GM19099 (cell line): ENCODE measurements around the gene CHD6.

Experiments
- POLR2A ChIP-seq: IDR thresholded peaks from 3 replicates; pipeline ENCODE4 v1.6.1; 2011; ENCODE audit warnings: low read depth; ENCODE audit not compliant: insufficient read length; ENCODE audit errors: extremely low read depth

CHD6 gene

DNA sequence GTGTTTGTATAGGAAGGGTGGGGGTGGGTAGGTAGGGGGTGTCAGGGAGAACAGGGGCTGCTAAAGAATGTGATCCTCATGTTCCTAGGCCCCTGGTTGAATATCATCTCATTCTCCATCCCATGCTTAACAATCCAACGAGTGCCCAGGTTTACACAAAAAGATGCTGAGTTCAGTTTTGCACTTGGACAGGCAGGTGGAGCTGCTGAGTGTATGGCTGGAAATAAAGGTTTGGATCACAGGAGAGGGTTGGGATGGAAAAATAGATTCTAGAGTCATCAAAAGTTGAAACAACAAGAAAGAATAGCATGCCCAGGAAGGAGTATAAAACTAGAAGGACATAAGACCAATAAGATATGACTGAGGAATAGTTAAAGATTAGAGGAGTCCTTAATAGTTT, 14.2 kb downstream of the CHD6 start:
- TF ChIP-seq POLR2A = no peak

DNA sequence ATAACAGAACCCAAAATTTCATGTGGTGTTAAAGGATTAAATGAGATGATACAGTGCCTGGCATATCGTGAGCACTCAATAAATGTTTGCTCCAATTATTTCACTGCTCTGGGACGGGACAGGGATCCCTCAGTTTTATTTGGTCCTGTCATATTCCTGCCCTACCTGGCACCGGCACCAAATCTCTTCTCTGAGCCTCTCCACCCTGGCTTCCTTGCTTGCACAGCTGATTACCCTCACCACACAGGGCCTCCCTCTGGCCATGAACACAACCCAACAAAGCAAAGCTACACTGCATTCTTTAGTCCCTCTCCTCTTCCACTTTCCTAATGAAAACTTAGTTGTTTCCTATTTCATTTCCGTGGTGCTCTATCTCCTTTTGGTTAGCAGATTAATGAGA, 16.4 kb downstream of the CHD6 start:
- no peak for TF ChIP-seq POLR2A

DNA sequence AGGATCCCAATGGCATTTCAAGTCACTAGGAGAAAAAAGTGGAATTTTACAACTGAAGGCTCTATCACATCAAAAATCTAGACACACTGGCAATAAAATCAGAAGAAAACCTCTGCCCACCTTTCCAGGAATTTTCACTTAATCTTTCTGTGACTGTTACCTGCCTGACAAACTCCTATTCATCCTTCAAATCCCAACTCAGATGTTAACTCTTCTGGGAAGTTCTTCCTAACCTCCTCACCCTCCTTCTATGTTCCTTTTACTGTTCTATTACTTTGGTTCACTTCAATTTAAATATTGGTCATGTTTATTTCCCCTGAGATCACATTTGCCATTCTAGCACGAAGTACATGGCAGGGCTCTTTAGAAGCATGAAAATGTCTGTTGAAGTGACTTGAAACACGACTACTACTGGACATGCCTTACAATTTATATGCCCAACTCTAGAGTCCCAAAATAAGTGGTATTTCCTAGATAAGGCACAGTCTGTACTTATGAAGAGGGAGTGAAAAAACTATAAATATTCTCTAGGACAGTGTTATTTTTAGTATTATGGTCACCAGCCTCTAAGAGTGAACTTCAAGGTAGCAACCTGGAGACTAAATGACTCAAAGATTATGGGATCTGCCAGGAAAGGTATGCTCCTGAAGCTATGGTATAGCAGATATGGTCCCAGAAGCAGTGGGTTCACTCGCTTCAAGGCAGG, 17.1 kb downstream of the CHD6 start:
- TF ChIP-seq POLR2A = no peak

DNA sequence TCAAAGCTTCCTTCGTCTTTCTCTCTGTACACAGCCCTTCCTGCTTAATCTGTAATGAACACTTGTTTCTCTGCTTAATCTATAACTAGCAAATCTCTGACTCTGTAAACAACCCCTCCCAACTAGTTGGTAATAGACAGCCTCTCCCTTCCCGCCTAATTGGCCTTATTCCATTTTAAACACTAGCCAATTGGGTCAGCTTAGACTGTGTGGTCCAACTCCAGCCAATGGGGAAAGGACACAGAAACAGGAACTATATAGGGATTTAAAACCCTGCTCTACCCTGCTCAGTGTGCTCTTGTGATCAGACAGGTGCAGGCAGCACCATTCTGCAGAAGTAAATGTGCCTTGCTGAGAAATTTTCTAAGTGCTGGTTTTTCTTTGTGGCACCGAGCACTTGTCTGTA, 18.5 kb downstream of the CHD6 start:
- no peak for TF ChIP-seq POLR2A

DNA sequence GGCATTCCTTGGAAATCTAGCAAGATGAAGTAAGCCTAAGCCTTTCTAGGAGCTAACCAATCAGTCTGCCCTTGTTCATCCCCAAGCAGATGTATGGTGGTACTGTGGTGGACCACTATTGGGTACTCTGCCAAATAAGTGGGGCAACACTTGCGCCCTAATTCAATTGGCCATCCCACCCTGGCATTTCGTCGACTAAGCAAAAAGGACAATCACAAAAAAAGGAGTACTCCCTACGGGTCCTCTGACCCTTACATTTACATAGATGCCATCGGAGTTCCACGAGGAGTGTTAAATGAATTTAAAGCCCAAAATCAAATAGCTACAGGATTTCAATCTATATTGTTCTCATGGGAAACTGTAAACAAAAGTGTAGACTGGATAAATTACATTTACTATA, 19.5 kb downstream of the CHD6 start:
- TF ChIP-seq POLR2A = no peak

DNA sequence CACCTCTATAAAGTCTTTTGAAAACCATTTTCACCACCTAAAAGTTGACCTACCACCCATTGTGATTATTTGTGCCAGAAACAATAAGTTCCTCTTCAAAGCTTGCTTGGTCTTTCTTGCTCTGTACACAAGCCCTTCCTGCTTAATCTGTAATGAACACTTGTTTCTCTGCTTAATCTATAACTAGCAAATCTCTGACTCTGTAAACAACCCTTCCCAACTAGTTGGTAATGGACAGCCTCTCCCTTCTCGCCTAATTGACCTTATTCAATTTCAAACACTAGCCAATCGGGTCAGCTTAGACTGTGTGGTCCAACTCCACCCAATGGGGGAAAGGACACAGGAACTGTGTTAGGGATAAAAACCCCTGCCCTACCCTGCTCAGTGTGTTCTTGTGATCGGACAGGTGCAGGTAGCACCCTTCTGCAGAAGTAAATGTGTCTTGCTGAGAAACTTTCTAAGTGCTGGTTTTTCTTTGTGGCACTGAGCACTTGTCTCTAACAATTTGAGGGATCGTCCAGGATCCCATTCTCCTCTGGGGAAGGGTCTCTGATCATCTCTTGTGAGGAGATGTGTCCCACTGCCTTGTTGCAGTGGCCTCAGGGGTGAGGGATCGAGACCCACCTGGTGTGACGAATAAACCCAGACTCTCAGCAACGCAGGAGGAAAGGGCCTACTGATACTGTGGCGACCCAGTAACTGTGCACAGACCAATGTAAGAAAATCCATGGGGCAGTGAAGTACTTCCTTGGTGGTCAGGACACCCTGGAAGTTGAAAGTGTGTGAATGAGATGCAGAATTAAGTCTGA, 23.5 kb downstream of the CHD6 start:
- no peak for TF ChIP-seq POLR2A

DNA sequence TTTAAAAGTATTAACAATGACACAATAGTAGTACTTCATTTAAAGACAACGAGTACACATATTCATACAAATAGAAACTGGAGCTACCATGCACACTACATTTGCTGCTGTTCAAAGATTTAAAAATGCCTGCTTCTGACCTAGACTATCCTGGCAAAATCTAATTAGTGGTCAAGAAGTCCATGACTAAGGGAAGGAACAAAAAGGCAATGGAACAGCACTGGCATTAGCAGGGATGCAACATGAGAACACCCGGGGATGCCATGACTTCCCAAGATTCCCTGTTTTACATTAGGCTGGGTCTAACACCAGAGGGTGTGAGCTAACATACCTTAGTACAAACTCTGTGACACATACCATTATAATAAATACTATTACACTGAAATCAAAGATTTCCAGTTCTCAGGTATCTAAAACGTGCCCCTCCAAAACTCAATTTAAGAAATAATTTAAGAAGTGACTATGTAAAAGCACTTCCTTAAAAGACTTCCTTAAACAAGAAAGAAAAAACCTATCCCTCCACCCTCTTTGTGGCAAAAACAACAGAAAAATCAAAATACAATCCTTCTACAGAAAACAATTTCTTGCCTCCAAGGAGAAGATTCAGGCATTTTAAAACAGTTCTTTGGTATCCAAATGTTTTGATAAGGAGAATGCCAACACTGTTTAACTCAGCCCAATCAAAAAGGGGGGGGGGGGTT, 25.5 kb downstream of the CHD6 start:
- no peak for TF ChIP-seq POLR2A

DNA sequence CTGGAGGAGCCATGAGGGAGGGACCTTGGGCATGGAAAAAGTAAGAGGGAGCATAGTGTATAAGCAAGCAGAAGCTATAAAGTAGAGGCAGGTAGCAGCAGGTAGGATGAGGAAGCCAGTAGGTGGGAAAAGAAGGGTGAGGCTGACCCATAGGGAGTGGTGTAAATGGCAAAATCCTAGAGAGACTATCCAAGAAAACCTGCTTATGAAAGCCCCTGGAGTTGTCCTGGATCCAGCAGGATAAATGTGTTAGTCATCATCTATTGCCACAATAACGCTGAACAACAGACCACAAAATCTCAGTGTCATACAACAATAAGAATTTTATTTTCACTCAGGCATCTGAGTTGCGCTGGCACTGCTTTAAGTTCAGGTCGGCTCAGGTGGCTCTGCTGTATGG, 30.2 kb downstream of the CHD6 start:
- no peak for TF ChIP-seq POLR2A

DNA sequence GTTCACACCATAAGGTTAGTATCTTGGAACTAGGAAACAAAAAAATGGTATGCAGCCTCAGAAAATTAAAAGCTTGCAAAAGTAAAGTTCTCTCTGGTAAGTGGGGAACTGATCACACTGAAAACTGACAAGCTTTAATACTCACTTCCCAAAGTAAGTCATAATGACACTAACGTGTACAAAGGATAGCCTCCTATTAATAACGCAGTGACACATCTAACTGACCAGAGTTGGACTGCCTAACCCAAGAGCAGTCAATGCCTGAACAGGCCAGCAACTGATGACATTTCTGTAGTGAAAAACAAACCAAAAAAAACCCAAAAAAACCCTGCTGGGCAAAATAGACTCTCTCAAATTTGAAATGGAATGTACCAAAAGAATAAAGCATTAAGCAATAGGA, 30.7 kb downstream of the CHD6 start:
- no peak for TF ChIP-seq POLR2A

DNA sequence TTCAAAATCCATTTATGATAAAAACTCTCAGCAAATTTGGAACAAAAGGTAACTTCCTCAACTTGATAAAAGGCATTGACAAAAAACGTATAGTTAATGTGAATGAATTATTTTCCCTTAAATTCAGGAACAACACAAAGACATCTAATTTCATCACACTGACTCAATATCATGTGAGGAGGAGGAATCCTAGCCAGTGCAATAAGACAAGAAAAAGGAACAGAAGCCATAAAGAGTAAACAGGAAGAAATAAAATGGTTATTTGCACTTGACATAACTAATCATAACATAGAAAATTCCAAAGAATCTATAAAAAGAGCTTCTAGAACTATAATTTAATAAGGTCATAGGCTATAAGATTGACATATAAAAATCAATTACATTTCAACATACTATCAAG, 31.4 kb downstream of the CHD6 start:
- TF ChIP-seq POLR2A = no peak

DNA sequence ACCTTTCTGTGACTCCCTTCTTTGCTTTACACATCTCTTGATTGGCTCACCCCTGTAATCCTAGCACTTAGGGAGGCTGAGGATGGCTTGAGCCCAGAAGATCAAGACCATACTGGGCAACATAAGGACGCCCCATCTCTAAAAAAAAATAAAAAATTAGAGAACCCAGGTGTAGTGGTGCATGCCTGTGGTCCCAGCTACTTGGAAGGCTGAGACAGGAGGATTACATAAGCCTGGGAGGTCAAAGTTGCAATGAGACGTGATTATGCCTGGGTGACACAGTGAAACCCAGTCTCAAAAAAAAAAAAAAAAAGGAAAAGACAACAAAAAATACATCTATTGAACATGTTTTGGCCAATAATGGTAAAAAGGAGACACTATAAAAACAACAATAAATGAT, 37.8 kb downstream of the CHD6 start:
- TF ChIP-seq POLR2A = no peak

DNA sequence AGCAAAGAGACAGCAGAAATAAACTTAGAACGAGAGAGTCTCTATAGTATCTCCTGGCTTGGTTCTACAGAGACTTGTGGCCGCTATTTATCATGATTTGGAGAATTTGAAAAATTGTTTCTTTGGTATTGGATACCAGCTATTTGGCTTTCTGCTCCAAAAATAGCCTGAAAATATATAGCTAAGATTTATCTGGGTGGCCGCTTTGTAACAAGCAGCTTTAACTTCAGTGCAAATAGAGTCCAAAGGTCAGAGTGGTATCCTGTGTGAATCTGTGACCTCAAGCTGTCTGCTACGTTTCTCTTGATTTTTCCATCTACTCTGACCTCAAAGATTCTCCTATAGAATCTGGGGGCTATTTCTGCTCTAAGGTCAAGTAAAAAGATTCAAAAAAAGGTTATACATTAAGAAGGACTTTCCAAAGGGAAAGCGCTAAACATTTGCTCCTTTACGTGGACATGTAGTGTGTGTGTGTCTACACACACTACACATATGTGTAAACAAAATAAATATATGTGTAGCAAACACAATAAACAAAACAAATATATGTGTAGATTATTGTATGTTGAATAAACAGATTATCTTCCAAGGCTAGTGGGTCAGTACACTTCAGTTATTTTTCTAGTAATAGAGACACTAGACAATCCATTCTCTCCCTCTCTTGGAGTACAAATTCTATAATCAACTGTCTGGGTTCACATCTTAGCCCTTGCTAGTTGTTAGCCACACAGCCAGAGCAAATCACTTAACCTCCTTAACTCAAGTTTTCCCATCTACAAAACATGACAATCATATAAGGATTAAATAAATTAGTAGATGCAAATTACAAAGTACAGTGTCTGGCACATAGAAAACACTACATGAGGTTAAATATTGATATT, 40.8 kb downstream of the CHD6 start:
- no peak for TF ChIP-seq POLR2A

DNA sequence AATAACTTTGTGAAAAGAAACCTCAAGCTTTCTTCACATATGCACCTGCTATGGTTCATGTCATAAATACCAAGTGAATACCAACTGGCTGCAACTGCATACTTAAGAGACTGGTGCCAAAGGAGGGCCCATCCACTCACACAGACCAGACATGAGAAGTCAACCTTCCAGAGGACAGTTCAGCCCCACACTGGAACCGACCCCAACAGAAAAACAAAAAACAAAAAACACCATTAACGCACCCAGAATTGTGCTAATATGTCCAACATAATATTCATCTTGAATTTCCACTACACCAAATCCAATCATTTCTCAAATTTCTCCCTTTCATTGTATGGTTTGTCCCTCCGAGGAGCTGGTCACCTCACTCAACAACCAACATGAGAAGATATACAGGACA, 42.8 kb downstream of the CHD6 start:
- TF ChIP-seq POLR2A = no peak

DNA sequence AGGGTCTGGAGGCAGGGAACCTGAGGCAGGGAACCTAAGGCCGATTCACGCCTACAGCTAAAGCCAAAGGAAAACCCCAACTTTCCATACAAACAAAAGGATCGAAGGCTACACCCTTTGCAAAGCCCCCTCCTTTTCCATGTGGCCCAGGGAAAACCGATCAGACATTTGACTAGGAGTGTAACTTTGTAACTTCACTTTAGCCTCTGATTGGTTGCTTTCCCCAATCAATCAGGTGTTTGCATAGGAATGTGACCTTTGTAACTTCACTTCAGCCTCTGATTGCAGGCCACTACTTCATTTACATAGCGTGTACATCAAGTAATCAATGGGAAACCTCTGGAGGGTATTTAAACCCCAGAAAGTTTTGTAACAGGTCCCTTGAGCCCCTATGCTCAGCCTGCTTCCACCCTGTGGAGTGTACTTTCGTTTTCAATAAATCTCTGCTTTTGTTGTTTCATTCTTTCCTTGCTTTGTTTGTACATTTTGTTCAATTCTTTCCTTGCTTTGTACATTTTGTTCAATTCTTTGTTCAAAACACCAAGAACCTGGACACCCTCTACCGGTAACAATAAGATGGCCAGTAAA, 43.3 kb downstream of the CHD6 start:
- no peak for TF ChIP-seq POLR2A
